ENCODE data around the gene GSTP1.

Gene GSTP1

GRCh38 chr11:67631411-67631810, 47.8 kb downstream of the GSTP1 start:
- no peaks in the 10 kb centered on the region for H3K36me3 ChIP-seq (ENCODE audit: control insufficient read depth in 2 of 2, insufficient read depth in 2 of 2, low read length in 2 of 2)
- peak overlapping the region in 1 of 2 donors; percentile 54 for H3K9ac ChIP-seq (ENCODE audit: low read length in 2 of 2)
- H3K4me3 ChIP-seq (ENCODE audit: low read length in 2 of 2), result no peak overlapping the region
- H3K27me3 ChIP-seq (ENCODE audit: control insufficient read depth in 1 of 2, insufficient read depth in 2 of 2, low read length in 2 of 2), result no peaks in the 10 kb centered on the region
- peaks cover 18% of the 10 kb centered on the region for H3K4me1 ChIP-seq (ENCODE audit: control insufficient read depth, insufficient read depth, low read length)
- no peaks in the 10 kb centered on the region for H3K9me3 ChIP-seq (ENCODE audit: control insufficient read depth in 2 of 2, low read length in 2 of 2)
- no peak overlapping the region for H3K27ac ChIP-seq (ENCODE audit: low read length)

GRCh38 chr11:67631853-67632174, 48.2 kb downstream of the GSTP1 start:
- Histone ChIP-seq H3K4me1 (ENCODE audit: control insufficient read depth, insufficient read depth, low read length) (peaks cover 18% of the 10 kb centered on the region), H3K9me3 (ENCODE audit: control insufficient read depth in 2 of 2, low read length in 2 of 2) (no peaks in the 10 kb centered on the region), H3K36me3 (ENCODE audit: control insufficient read depth in 2 of 2, insufficient read depth in 2 of 2, low read length in 2 of 2) (no peaks in the 10 kb centered on the region), H3K4me3 (ENCODE audit: low read length in 2 of 2) (no peak overlapping the region), H3K27me3 (ENCODE audit: control insufficient read depth in 1 of 2, insufficient read depth in 2 of 2, low read length in 2 of 2) (no peaks in the 10 kb centered on the region), H3K9ac (ENCODE audit: low read length in 2 of 2) (no peak overlapping the region), H3K27ac (ENCODE audit: low read length) (no peak overlapping the region)

- Histone ChIP-seq H3K36me3 (ENCODE audit: control insufficient read depth in 2 of 2, insufficient read depth in 2 of 2, low read length in 2 of 2) (no peaks in the 10 kb centered on the region), H3K27me3 (ENCODE audit: control insufficient read depth in 1 of 2, insufficient read depth in 2 of 2, low read length in 2 of 2) (no peaks in the 10 kb centered on the region), H3K4me1 (ENCODE audit: control insufficient read depth, insufficient read depth, low read length) (peaks cover 18% of the 10 kb centered on the region), H3K4me3 (ENCODE audit: low read length in 2 of 2) (no peak overlapping the region), H3K9me3 (ENCODE audit: control insufficient read depth in 2 of 2, low read length in 2 of 2) (no peaks in the 10 kb centered on the region), H3K27ac (ENCODE audit: low read length) (no peak overlapping the region), H3K9ac (ENCODE audit: low read length in 2 of 2) (no peak overlapping the region)
Measured at GRCh38 chr11:67632175-67632981, 48.8 kb downstream of the GSTP1 start.

- Histone ChIP-seq H3K4me1 (ENCODE audit: control insufficient read depth, insufficient read depth, low read length) (peaks cover 18% of the 10 kb centered on the region), H3K9me3 (ENCODE audit: control insufficient read depth in 2 of 2, low read length in 2 of 2) (no peaks in the 10 kb centered on the region), H3K36me3 (ENCODE audit: control insufficient read depth in 2 of 2, insufficient read depth in 2 of 2, low read length in 2 of 2) (no peaks in the 10 kb centered on the region), H3K27me3 (ENCODE audit: control insufficient read depth in 1 of 2, insufficient read depth in 2 of 2, low read length in 2 of 2) (no peaks in the 10 kb centered on the region), H3K9ac (ENCODE audit: low read length in 2 of 2) (no peak overlapping the region), H3K4me3 (ENCODE audit: low read length in 2 of 2) (no peak overlapping the region), H3K27ac (ENCODE audit: low read length) (no peak overlapping the region)
Measured at GRCh38 chr11:67632982-67633755, 49.6 kb downstream of the GSTP1 start.

GRCh38 chr11:67633758-67634365, 50.2 kb downstream of the GSTP1 start:
- Histone ChIP-seq H3K27me3 (ENCODE audit: control insufficient read depth in 1 of 2, insufficient read depth in 2 of 2, low read length in 2 of 2) (no peaks in the 10 kb centered on the region), H3K9ac (ENCODE audit: low read length in 2 of 2) (no peak overlapping the region), H3K36me3 (ENCODE audit: control insufficient read depth in 2 of 2, insufficient read depth in 2 of 2, low read length in 2 of 2) (no peaks in the 10 kb centered on the region), H3K27ac (ENCODE audit: low read length) (no peak overlapping the region), H3K4me1 (ENCODE audit: control insufficient read depth, insufficient read depth, low read length) (peaks cover 15% of the 10 kb centered on the region), H3K4me3 (ENCODE audit: low read length in 2 of 2) (no peak overlapping the region), H3K9me3 (ENCODE audit: control insufficient read depth in 2 of 2, low read length in 2 of 2) (no peaks in the 10 kb centered on the region)

- Histone ChIP-seq H3K27ac (ENCODE audit: low read length) (no peak overlapping the region), H3K27me3 (ENCODE audit: control insufficient read depth in 1 of 2, insufficient read depth in 2 of 2, low read length in 2 of 2) (peaks cover 0 to 3% of the 10 kb centered on the region in 2 donors), H3K36me3 (ENCODE audit: control insufficient read depth in 2 of 2, insufficient read depth in 2 of 2, low read length in 2 of 2) (no peaks in the 10 kb centered on the region), H3K4me1 (ENCODE audit: control insufficient read depth, insufficient read depth, low read length) (peaks cover 9% of the 10 kb centered on the region), H3K9ac (ENCODE audit: low read length in 2 of 2) (no peak overlapping the region), H3K4me3 (ENCODE audit: low read length in 2 of 2) (no peak overlapping the region), H3K9me3 (ENCODE audit: control insufficient read depth in 2 of 2, low read length in 2 of 2) (no peaks in the 10 kb centered on the region)
Measured at GRCh38 chr11:67634366-67635230, 51.0 kb downstream of the GSTP1 start.

GRCh38 chr11:67635231-67635521, 51.6 kb downstream of the GSTP1 start:
- H3K4me3 ChIP-seq (ENCODE audit: low read length in 2 of 2), result no peak overlapping the region
- H3K36me3 ChIP-seq (ENCODE audit: control insufficient read depth in 2 of 2, insufficient read depth in 2 of 2, low read length in 2 of 2), result no peaks in the 10 kb centered on the region
- no peak overlapping the region for H3K9ac ChIP-seq (ENCODE audit: low read length in 2 of 2)
- no peaks in the 10 kb centered on the region for H3K9me3 ChIP-seq (ENCODE audit: control insufficient read depth in 2 of 2, low read length in 2 of 2)
- peaks cover 2 to 6% of the 10 kb centered on the region in 2 donors for H3K27me3 ChIP-seq (ENCODE audit: control insufficient read depth in 1 of 2, insufficient read depth in 2 of 2, low read length in 2 of 2)
- H3K4me1 ChIP-seq (ENCODE audit: control insufficient read depth, insufficient read depth, low read length), result peaks cover 8% of the 10 kb centered on the region
- H3K27ac ChIP-seq (ENCODE audit: low read length), result no peak overlapping the region

All from stomach smooth muscle (tissue), 2 donors.